ENCODE measurements around the gene BZW2.

Gene BZW2

GRCh38 chr7:16755397-16755796 lies 109.4 kb downstream of the BZW2 start:
- no peak for DNase-seq
